ENCODE data around the gene OR5B21. TPM values are rescaled to one million over a fixed set of nuclear protein-coding genes. Genes with fewer than 3 reads are reported as not detected.
A peak's percentile ranks its signal among the peaks of the same experiment; 100 is the strongest.

Gene OR5B21
- total and polyA plus RNA-seq, 5 donors from 2014 or later, result not detected

GRCh38 chr11:58506935-58507334 lies 970 bp downstream of the OR5B21 start:
- peaks cover 24% of the 10 kb centered on the region for H3K36me3 Mint-ChIP-seq
- H3K27ac Mint-ChIP-seq, result no peak overlapping the region
- no peak for DNase-seq
- H3K4me3 Mint-ChIP-seq, result no peak overlapping the region
- H3K27me3 Mint-ChIP-seq, result no peaks in the 10 kb centered on the region
- no peaks in the 10 kb centered on the region for H3K4me1 Mint-ChIP-seq
- Histone ChIP-seq H3K4me3 (ENCODE audit: low read depth, low read length) (no peak overlapping the region), H3K27ac (ENCODE audit: insufficient read depth, low read length, poor library complexity, severe bottlenecking) (no peak overlapping the region), H3K36me3 (ENCODE audit: control insufficient read depth, insufficient read depth, low read length) (no peaks in the 10 kb centered on the region), H3K9me3 (ENCODE audit: control insufficient read depth in 2 of 2, low read length in 2 of 2) (no peaks in the 10 kb centered on the region), H3K27me3 (ENCODE audit: control insufficient read depth, insufficient read depth, low read length) (no peaks in the 10 kb centered on the region), H3K4me1 (ENCODE audit: control insufficient read depth, insufficient read depth, low read length, poor library complexity, severe bottlenecking) (no peaks in the 10 kb centered on the region)
- no peaks in the 10 kb centered on the region for H3K9me3 Mint-ChIP-seq
- no peak for ATAC-seq (ENCODE audit: low read depth in 2 of 2)

GRCh38 chr11:58505849-58506248 lies 2.1 kb downstream of the OR5B21 start:
- H3K4me1 ChIP-seq (ENCODE audit: control insufficient read depth, insufficient read depth, low read length, poor library complexity, severe bottlenecking), result no peaks in the 10 kb centered on the region
- DNase-seq (no peak), ATAC-seq (ENCODE audit: low read depth in 2 of 2) (no peak)
- H3K9me3 Mint-ChIP-seq, result no peaks in the 10 kb centered on the region
- no peaks in the 10 kb centered on the region for H3K27me3 Mint-ChIP-seq
- H3K4me3 ChIP-seq (ENCODE audit: low read depth, low read length), result no peak overlapping the region
- no peak overlapping the region for H3K27ac ChIP-seq (ENCODE audit: insufficient read depth, low read length, poor library complexity, severe bottlenecking)
- H3K4me1 Mint-ChIP-seq, result no peaks in the 10 kb centered on the region
- H3K4me3 Mint-ChIP-seq, result no peak overlapping the region
- H3K9me3 ChIP-seq (ENCODE audit: control insufficient read depth in 2 of 2, low read length in 2 of 2), result no peaks in the 10 kb centered on the region
- no peak overlapping the region for H3K27ac Mint-ChIP-seq
- H3K27me3 ChIP-seq (ENCODE audit: control insufficient read depth, insufficient read depth, low read length), result no peaks in the 10 kb centered on the region
- peaks cover 24% of the 10 kb centered on the region for H3K36me3 Mint-ChIP-seq
- no peaks in the 10 kb centered on the region for H3K36me3 ChIP-seq (ENCODE audit: control insufficient read depth, insufficient read depth, low read length)

GRCh38 chr11:58504232-58504631 lies 3.7 kb downstream of the OR5B21 start:
- H3K4me1 Mint-ChIP-seq, result peaks cover 0 to under 1% (median 0%) of the 10 kb centered on the region in 4 donors
- no peaks in the 10 kb centered on the region for H3K9me3 ChIP-seq (ENCODE audit: control insufficient read depth in 2 of 2, low read length in 2 of 2)
- H3K36me3 ChIP-seq (ENCODE audit: control insufficient read depth, insufficient read depth, low read length), result no peaks in the 10 kb centered on the region
- H3K9me3 Mint-ChIP-seq, result no peaks in the 10 kb centered on the region
- H3K4me1 ChIP-seq (ENCODE audit: control insufficient read depth, insufficient read depth, low read length, poor library complexity, severe bottlenecking), result no peaks in the 10 kb centered on the region
- no peak overlapping the region for H3K4me3 ChIP-seq (ENCODE audit: low read depth, low read length)
- no peak for ATAC-seq (ENCODE audit: low read depth in 2 of 2)
- no peak overlapping the region for H3K4me3 Mint-ChIP-seq
- peaks cover 24% of the 10 kb centered on the region for H3K36me3 Mint-ChIP-seq
- H3K27me3 Mint-ChIP-seq, result no peaks in the 10 kb centered on the region
- H3K27ac Mint-ChIP-seq, result no peak overlapping the region
- H3K27me3 ChIP-seq (ENCODE audit: control insufficient read depth, insufficient read depth, low read length), result no peaks in the 10 kb centered on the region
- DNase-seq, result no peak
- H3K27ac ChIP-seq (ENCODE audit: insufficient read depth, low read length, poor library complexity, severe bottlenecking), result no peak overlapping the region

DNA sequence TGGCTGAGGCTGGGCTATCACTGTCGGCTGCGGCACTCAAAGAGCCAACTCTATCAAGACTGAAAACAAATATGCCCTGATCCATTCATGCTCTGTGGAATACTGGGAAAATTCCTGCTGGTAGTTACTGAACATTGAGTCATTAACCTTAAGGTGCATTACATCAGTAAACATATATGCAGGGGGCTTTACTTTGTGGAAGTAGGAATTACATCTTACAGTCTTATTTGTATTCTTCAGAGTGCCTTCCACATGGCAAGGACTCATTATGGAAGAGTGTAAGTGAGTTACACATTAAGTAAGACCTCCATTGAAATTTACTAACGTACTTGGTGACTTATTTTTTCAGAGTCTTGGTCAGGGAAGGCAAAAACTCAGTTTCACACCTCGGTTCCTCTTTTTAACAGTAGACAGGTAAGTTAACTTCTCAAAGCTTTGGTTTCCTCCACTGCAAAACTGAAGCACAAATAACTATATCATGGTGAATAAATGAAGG lies 4.5 kb downstream of the OR5B21 start:
- Mint-ChIP-seq H3K4me3 (no peak overlapping the region), H3K4me1 (peaks cover 0 to 9% (median 2%) of the 10 kb centered on the region in 4 donors), H3K27me3 (no peaks in the 10 kb centered on the region), H3K27ac (no peak overlapping the region), H3K36me3 (peaks cover 20% of the 10 kb centered on the region), H3K9me3 (no peaks in the 10 kb centered on the region)
- H3K4me3 ChIP-seq (ENCODE audit: low read depth, low read length), result no peak overlapping the region
- no peak for DNase-seq
- H3K27me3 ChIP-seq (ENCODE audit: control insufficient read depth, insufficient read depth, low read length), result no peaks in the 10 kb centered on the region
- no peak overlapping the region for H3K27ac ChIP-seq (ENCODE audit: insufficient read depth, low read length, poor library complexity, severe bottlenecking)
- H3K9me3 ChIP-seq (ENCODE audit: control insufficient read depth in 2 of 2, low read length in 2 of 2), result no peaks in the 10 kb centered on the region
- no peak for ATAC-seq (ENCODE audit: low read depth in 2 of 2)
- H3K36me3 ChIP-seq (ENCODE audit: control insufficient read depth, insufficient read depth, low read length), result no peaks in the 10 kb centered on the region
- H3K4me1 ChIP-seq (ENCODE audit: control insufficient read depth, insufficient read depth, low read length, poor library complexity, severe bottlenecking), result no peaks in the 10 kb centered on the region

- no peaks in the 10 kb centered on the region for H3K9me3 ChIP-seq (ENCODE audit: control insufficient read depth in 2 of 2, low read length in 2 of 2)
- Mint-ChIP-seq H3K4me3 (no peak overlapping the region), H3K9me3 (no peaks in the 10 kb centered on the region), H3K27me3 (no peaks in the 10 kb centered on the region), H3K27ac (no peak overlapping the region), H3K36me3 (peaks cover 12% of the 10 kb centered on the region), H3K4me1 (peaks cover 0 to 16% (median 6%) of the 10 kb centered on the region in 4 donors)
- H3K27me3 ChIP-seq (ENCODE audit: control insufficient read depth, insufficient read depth, low read length), result no peaks in the 10 kb centered on the region
- DNase-seq (no peak), ATAC-seq (ENCODE audit: low read depth in 2 of 2) (no peak)
- H3K4me3 ChIP-seq (ENCODE audit: low read depth, low read length), result no peak overlapping the region
- no peaks in the 10 kb centered on the region for H3K36me3 ChIP-seq (ENCODE audit: control insufficient read depth, insufficient read depth, low read length)
- no peak overlapping the region for H3K27ac ChIP-seq (ENCODE audit: insufficient read depth, low read length, poor library complexity, severe bottlenecking)
- no peaks in the 10 kb centered on the region for H3K4me1 ChIP-seq (ENCODE audit: control insufficient read depth, insufficient read depth, low read length, poor library complexity, severe bottlenecking)
Observed at GRCh38 chr11:58502004-58502403, 5.9 kb downstream of the OR5B21 start.

- Histone ChIP-seq H3K9me3 (ENCODE audit: control insufficient read depth in 2 of 2, low read length in 2 of 2) (no peaks in the 10 kb centered on the region), H3K27me3 (ENCODE audit: control insufficient read depth, insufficient read depth, low read length) (no peaks in the 10 kb centered on the region), H3K36me3 (ENCODE audit: control insufficient read depth, insufficient read depth, low read length) (no peaks in the 10 kb centered on the region), H3K27ac (ENCODE audit: insufficient read depth, low read length, poor library complexity, severe bottlenecking) (no peak overlapping the region), H3K4me3 (ENCODE audit: low read depth, low read length) (no peak overlapping the region), H3K4me1 (ENCODE audit: control insufficient read depth, insufficient read depth, low read length, poor library complexity, severe bottlenecking) (no peaks in the 10 kb centered on the region)
- Mint-ChIP-seq H3K27me3 (no peaks in the 10 kb centered on the region), H3K9me3 (no peaks in the 10 kb centered on the region), H3K36me3 (peaks cover 5% of the 10 kb centered on the region), H3K27ac (peak overlapping the region in 1 of 3 donors; percentile 18), H3K4me3 (no peak overlapping the region), H3K4me1 (peaks cover 0 to 16% (median 6%) of the 10 kb centered on the region in 4 donors)
- DNase-seq (peak in 1 of 3 donors; percentile 14), ATAC-seq (ENCODE audit: low read depth in 2 of 2) (peak in 1 of 2 donors; percentile 37)
Observed at GRCh38 chr11:58498464-58498863, 9.4 kb downstream of the OR5B21 start.

DNA sequence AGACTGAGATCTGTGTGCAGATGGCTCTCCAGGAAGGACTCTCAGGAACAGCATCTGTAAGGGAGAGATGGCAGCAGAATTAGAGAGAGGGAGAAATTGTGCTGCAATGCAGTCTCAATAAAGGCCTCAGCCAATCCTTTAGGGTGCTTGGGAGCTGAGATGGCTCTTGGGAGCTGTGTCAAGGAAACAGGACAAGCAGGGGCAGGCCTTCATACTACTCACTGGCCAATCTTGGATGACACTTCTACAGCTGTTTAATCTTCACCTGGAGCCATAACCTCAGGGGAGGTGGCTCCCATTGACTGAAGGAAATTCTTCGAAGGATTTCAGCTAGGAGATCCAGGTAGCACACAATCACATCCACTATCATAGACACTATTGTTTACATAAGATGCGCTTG lies 10.0 kb downstream of the OR5B21 start:
- Mint-ChIP-seq H3K27me3 (no peaks in the 10 kb centered on the region), H3K27ac (peak overlapping the region in 2 of 3 donors; percentile 18 to 75), H3K9me3 (no peaks in the 10 kb centered on the region), H3K4me3 (no peak overlapping the region), H3K4me1 (peaks cover 0 to 16% (median 6%) of the 10 kb centered on the region in 4 donors), H3K36me3 (peaks cover under 1% of the 10 kb centered on the region)
- Histone ChIP-seq H3K27ac (ENCODE audit: insufficient read depth, low read length, poor library complexity, severe bottlenecking) (no peak overlapping the region), H3K4me1 (ENCODE audit: control insufficient read depth, insufficient read depth, low read length, poor library complexity, severe bottlenecking) (no peaks in the 10 kb centered on the region), H3K36me3 (ENCODE audit: control insufficient read depth, insufficient read depth, low read length) (no peaks in the 10 kb centered on the region), H3K4me3 (ENCODE audit: low read depth, low read length) (no peak overlapping the region), H3K9me3 (ENCODE audit: control insufficient read depth in 2 of 2, low read length in 2 of 2) (no peaks in the 10 kb centered on the region), H3K27me3 (ENCODE audit: control insufficient read depth, insufficient read depth, low read length) (no peaks in the 10 kb centered on the region)
- no peak for ATAC-seq (ENCODE audit: low read depth in 2 of 2)
- no peak for DNase-seq

DNA sequence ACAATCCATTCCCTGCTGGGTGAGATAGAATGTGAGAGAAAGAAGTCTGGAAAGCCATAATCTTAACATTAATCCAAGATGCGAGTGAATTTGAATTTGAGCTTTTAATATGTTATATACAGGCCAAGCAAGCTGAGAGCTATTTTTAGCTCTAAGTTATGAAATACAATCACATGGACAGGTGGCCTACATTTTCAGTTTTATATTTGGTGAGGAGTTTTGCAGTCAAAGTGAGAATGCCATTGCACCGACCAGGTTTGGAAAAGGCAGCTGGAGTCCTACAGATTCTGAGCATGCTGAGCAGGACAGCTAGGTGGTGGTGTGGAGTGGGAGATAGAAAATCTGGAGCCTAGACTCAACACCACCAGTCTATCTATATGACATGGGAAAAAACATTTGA lies 12.0 kb downstream of the OR5B21 start:
- Mint-ChIP-seq H3K4me1 (peaks cover 0 to 16% (median 6%) of the 10 kb centered on the region in 4 donors), H3K36me3 (peaks cover 3% of the 10 kb centered on the region), H3K27me3 (no peaks in the 10 kb centered on the region), H3K9me3 (no peaks in the 10 kb centered on the region), H3K4me3 (no peak overlapping the region), H3K27ac (peak overlapping the region in 2 of 3 donors; percentile 15 to 43)
- Histone ChIP-seq H3K36me3 (ENCODE audit: control insufficient read depth, insufficient read depth, low read length) (no peaks in the 10 kb centered on the region), H3K9me3 (ENCODE audit: control insufficient read depth in 2 of 2, low read length in 2 of 2) (no peaks in the 10 kb centered on the region), H3K27ac (ENCODE audit: insufficient read depth, low read length, poor library complexity, severe bottlenecking) (no peak overlapping the region), H3K4me1 (ENCODE audit: control insufficient read depth, insufficient read depth, low read length, poor library complexity, severe bottlenecking) (no peaks in the 10 kb centered on the region), H3K4me3 (ENCODE audit: low read depth, low read length) (no peak overlapping the region), H3K27me3 (ENCODE audit: control insufficient read depth, insufficient read depth, low read length) (no peaks in the 10 kb centered on the region)
- DNase-seq (no peak), ATAC-seq (ENCODE audit: low read depth in 2 of 2) (no peak)

All from CD4-positive, CD25-positive, alpha-beta regulatory T cell (primary cell).